ENCODE measurements around the gene KDSR. TPM values are rescaled to one million over a fixed set of nuclear protein-coding genes. Genes with fewer than 3 reads are reported as not detected.

Gene KDSR
- total RNA-seq, 1 donor from 2014 or later, result 42.0 TPM

DNA sequence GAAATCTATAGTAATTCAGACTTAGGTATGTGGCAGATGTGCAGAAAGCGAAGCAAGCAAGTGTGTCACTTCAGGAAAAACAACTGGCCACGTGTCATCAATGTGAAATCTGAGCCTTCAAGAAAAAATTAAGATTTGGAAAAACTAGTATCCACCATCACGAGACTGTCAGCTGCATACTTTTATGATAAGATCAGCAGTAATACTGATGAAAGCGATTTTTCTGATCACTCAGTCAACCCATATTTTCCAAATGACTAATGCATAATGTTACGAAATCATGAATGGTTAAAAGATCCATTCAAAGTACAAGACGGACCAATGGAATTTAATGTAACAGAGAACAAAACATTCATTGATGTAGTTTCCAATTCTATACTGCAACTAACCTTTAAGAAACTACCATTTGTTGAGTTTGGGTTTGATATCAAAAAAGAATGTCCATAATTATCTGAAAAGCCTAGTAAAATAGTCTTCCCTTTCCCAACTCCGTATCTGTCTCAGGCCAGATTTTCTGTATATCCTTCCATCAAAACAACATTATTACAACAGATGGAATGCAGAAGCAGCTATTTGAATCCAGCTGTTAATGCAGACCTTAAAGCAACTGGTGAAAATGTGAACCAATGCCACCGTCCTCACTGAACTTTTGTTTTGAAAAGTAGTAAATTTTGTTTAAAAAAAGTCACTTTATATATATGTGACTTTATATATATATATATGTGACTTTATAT, 30.5 kb downstream of the KDSR start:
- H3K27ac ChIP-seq, result peak overlapping the region; percentile 89
- no peaks in the 10 kb centered on the region for H3K27me3 ChIP-seq
- no peak overlapping the region for H3K4me3 ChIP-seq
- DNase-seq (ENCODE audit: extremely low spot score in 2 of 2), result no peak
- intact Hi-C loops (cut with DNase I), result no loop called here
- TF ChIP-seq, protein P1, sequence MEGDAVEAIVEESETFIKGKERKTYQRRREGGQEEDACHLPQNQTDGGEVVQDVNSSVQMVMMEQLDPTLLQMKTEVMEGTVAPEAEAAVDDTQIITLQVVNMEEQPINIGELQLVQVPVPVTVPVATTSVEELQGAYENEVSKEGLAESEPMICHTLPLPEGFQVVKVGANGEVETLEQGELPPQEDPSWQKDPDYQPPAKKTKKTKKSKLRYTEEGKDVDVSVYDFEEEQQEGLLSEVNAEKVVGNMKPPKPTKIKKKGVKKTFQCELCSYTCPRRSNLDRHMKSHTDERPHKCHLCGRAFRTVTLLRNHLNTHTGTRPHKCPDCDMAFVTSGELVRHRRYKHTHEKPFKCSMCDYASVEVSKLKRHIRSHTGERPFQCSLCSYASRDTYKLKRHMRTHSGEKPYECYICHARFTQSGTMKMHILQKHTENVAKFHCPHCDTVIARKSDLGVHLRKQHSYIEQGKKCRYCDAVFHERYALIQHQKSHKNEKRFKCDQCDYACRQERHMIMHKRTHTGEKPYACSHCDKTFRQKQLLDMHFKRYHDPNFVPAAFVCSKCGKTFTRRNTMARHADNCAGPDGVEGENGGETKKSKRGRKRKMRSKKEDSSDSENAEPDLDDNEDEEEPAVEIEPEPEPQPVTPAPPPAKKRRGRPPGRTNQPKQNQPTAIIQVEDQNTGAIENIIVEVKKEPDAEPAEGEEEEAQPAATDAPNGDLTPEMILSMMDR (IDR thresholded peaks at IDR 0.05), result no peak
- peak; percentile 40 to 74 for TF ChIP-seq POLR2AphosphoS5 (IDR thresholded peaks at IDR 0.05; ENCODE audit: insufficient read depth in 1 of 2, low read depth in 1 of 2)
- peaks cover 0 to 46% of the 10 kb centered on the region in 2 donors for H3K36me3 ChIP-seq
- H3K4me1 ChIP-seq, result peaks cover 10% of the 10 kb centered on the region
- H3K9me3 ChIP-seq, result no peaks in the 10 kb centered on the region

DNA sequence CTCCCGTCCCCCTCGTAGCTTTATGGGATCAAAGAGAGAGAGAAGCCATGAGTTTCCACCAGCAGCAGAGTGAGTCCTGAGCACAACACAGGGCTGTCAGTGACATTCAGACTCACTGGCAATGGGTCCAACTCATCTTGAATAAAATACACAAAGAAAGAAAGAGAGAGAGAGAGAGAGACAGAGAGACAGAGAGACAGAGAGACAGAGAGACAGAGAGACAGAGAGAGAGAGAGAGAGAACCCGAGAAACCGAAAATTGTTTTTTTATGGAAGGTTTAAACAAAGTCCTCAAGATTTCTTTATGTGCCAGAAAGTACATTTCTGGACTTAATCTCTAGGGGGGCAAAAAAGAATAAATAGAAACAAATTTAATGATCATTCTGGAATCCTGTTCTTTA, 35.9 kb downstream of the KDSR start:
- Histone ChIP-seq H3K9me3 (no peaks in the 10 kb centered on the region), H3K4me1 (peaks cover 8% of the 10 kb centered on the region), H3K4me3 (no peak overlapping the region), H3K36me3 (peaks cover 0 to 39% of the 10 kb centered on the region in 2 donors), H3K27ac (no peak overlapping the region), H3K27me3 (no peaks in the 10 kb centered on the region)
- intact Hi-C loops (cut with DNase I), result no loop called here
- no peak for DNase-seq (ENCODE audit: extremely low spot score in 2 of 2)
- no peak for TF ChIP-seq POLR2AphosphoS5 (IDR thresholded peaks at IDR 0.05; ENCODE audit: insufficient read depth in 1 of 2, low read depth in 1 of 2)
- no peak for TF ChIP-seq POLR2A (IDR thresholded peaks at IDR 0.05)
- TF ChIP-seq, protein P1 (IDR thresholded peaks at IDR 0.05), result no peak

DNA sequence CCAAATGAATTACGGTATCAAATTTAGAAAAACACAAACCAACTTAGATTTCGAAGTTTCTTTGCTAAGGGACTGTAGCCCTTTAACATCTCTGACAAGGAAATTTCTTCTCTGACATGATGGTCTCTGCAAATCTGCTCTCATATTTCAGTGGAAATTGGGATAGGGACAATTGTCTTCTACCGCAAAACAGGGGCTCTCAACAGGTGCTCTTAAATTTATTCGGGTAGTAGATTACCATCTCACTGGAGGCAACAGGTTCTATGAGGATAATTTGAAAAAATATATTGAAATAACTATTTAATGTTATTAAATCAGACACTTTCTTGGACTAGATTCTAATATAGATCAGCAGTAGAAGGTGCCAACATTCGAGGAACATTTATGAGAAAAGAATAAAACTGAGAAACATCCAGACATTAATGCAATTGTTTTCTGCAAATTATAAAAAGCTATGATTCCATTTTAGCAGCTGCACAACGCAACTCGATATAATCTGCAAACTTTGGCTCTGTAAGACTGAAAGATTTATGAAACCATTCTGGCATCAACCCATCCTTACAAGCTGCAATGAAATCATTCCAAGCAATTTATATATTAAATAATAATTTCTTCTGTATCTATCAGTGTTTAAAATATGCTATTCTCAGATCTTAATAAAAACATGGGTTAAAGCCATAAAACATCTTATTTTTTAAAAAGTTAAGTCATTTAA, 37.4 kb downstream of the KDSR start:
- Histone ChIP-seq H3K4me3 (no peak overlapping the region), H3K9me3 (no peaks in the 10 kb centered on the region), H3K36me3 (peaks cover 0 to 27% of the 10 kb centered on the region in 2 donors), H3K4me1 (no peaks in the 10 kb centered on the region), H3K27ac (no peak overlapping the region), H3K27me3 (no peaks in the 10 kb centered on the region)
- intact Hi-C loops (cut with DNase I), result no loop called here
- no peak for TF ChIP-seq POLR2AphosphoS5 (IDR thresholded peaks at IDR 0.05; ENCODE audit: insufficient read depth in 1 of 2, low read depth in 1 of 2)
- TF ChIP-seq, protein P1 (IDR thresholded peaks at IDR 0.05), result no peak
- no peak for TF ChIP-seq POLR2A (IDR thresholded peaks at IDR 0.05)
- DNase-seq (ENCODE audit: extremely low spot score in 2 of 2), result no peak

DNA sequence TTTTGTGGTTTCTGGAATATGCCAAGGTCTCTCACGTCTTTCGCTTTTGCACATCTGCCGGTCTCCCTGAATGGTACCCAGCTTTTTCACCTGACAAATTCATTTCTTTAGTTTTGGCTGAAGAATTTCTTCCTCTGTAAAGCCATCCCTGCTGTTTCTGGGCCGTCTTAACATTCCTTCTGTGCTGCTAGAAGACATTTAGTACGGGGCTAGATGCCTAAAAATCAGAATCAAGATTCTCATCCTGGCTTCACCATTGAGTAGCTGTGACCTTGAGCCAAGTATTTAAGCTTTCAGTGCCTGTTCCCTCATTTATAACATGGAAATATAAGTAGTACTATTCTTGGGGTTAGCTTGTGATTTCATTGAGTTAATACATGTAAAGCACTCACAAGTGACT, 41.0 kb downstream of the KDSR start:
- Histone ChIP-seq H3K27me3 (no peaks in the 10 kb centered on the region), H3K27ac (no peak overlapping the region), H3K4me3 (no peak overlapping the region), H3K36me3 (peaks cover 0 to 2% of the 10 kb centered on the region in 2 donors), H3K4me1 (peaks cover 7% of the 10 kb centered on the region), H3K9me3 (no peaks in the 10 kb centered on the region)
- no peak for DNase-seq (ENCODE audit: extremely low spot score in 2 of 2)
- no peak for TF ChIP-seq POLR2A (IDR thresholded peaks at IDR 0.05)
- TF ChIP-seq, protein P1 (IDR thresholded peaks at IDR 0.05), result no peak
- TF ChIP-seq POLR2AphosphoS5 (IDR thresholded peaks at IDR 0.05; ENCODE audit: insufficient read depth in 1 of 2, low read depth in 1 of 2), result no peak
- intact Hi-C loops (cut with DNase I), result no loop called here
